ENCODE results near the gene RTKN. TPM values are rescaled to one million over a fixed set of nuclear protein-coding genes. Genes with fewer than 3 reads are reported as not detected.

The RTKN gene
- polyA plus RNA-seq, 1 of the 3 experiments (the other 2 are of a cell fraction), result 22.6 TPM

- no peak for TF ChIP-seq FOSL2 (IDR thresholded peaks at IDR 0.05; ENCODE audit: borderline replicate concordance, low read depth)
- TF ChIP-seq PBX3 (IDR thresholded peaks at IDR 0.05), result 0 out of 2 replicates have a peak, but pooled peaks have one; percentile 9
- peak; percentile 22; the same call in 1 of the 2 replicates for TF ChIP-seq MAX (IDR thresholded peaks at IDR 0.05; ENCODE audit: low read depth)
- no peak for TF ChIP-seq YY1 (IDR thresholded peaks at IDR 0.05; ENCODE audit: low read depth)
- peak; percentile 77 for TF ChIP-seq MXI1 (IDR thresholded peaks at IDR 0.05; ENCODE audit: low read depth, low read length)
- TF ChIP-seq GATA2 (CRISPR knock-in tag; IDR thresholded peaks at IDR 0.05), result peak; percentile 84
- no peak for TF ChIP-seq TAF1 (IDR thresholded peaks at IDR 0.05; ENCODE audit: borderline replicate concordance, low read depth, low read length)
- H3K9me3 ChIP-seq, result no peaks in the 10 kb centered on the region
- H3K4me1 ChIP-seq (ENCODE audit: control insufficient read depth in 1 of 2, insufficient read depth in 2 of 2, low read depth in 1 of 2, low read length in 1 of 2), result peaks cover 9 to 20% of the 10 kb centered on the region in 2 experiments; a peak in 3 of 4 replicates
- H3K9ac ChIP-seq, result peak overlapping the region; percentile 86
- WGBS (ENCODE audit: low lambda C conversion rate), result 1% methylated on average over 11 of the region's 11 CpGs
- peak overlapping the region; percentile 64 to 80; a peak in 3 of 4 replicates for H3K27ac ChIP-seq (ENCODE audit: low read depth in 2 of 2, low read length in 1 of 2)
- POLR2A ChIA-PET, result interaction anchor here (0.7 to 1.8 kb wide), 13 partner anchors 9 to 243 kb away, joined by 3 to 11 read pairs (median 5); partner anchors contain the start of genes C2orf81, CCDC142, DCTN1 and INO80B
- H3K79me2 ChIP-seq (ENCODE audit: insufficient read depth), result peaks cover 54% of the 10 kb centered on the region
- H2AFZ ChIP-seq (ENCODE audit: low read depth), result peak overlapping the region; percentile 86
- H3F3A ChIP-seq (replicated peaks; ENCODE audit: insufficient read depth), result no peaks in the 10 kb centered on the region
- no peaks in the 10 kb centered on the region for H3K9me2 ChIP-seq
- peak overlapping the region; percentile 84 to 94 for H3K4me3 ChIP-seq (ENCODE audit: low read depth in 2 of 2, low read length in 1 of 2)
- H3K4me2 ChIP-seq, result peak overlapping the region; percentile 91
- DNase-seq, result no peak
- H3K36me3 ChIP-seq (replicated peaks in 1 of 2; ENCODE audit: control insufficient read depth in 1 of 2, insufficient read depth in 2 of 2, low read length in 1 of 2), result peaks cover 0 to 3% of the 10 kb centered on the region in 2 experiments
- H4K20me1 ChIP-seq (ENCODE audit: insufficient read depth), result peaks cover 37% of the 10 kb centered on the region
- no peaks in the 10 kb centered on the region for H3K27me3 ChIP-seq (ENCODE audit: insufficient read depth)
- CTCF ChIA-PET, result interaction anchor here (0.5 to 5.0 kb wide), 47 partner anchors 9 to 567 kb away, joined by 3 to 52 read pairs (median 5); partner anchors contain the start of genes C2orf81, DCTN1, INO80B and MTHFD2
These were observed 50.5 kb downstream of the RTKN start for GRCh38 chr2:74391209-74391579.

- Histone ChIP-seq H3K27ac (ENCODE audit: low read depth in 2 of 2, low read length in 1 of 2) (no peak overlapping the region), H3K9ac (peak overlapping the region; percentile 86), H3K9me2 (no peaks in the 10 kb centered on the region), H3K36me3 (replicated peaks in 1 of 2; ENCODE audit: control insufficient read depth in 1 of 2, insufficient read depth in 2 of 2, low read length in 1 of 2) (peaks cover 2 to 5% of the 10 kb centered on the region in 2 experiments), H3K27me3 (ENCODE audit: insufficient read depth) (no peaks in the 10 kb centered on the region), H3K79me2 (ENCODE audit: insufficient read depth) (peaks cover 59% of the 10 kb centered on the region), H3K4me3 (ENCODE audit: low read depth in 2 of 2, low read length in 1 of 2) (peak overlapping the region; percentile 84 to 94), H3K9me3 (no peaks in the 10 kb centered on the region), H4K20me1 (ENCODE audit: insufficient read depth) (peaks cover 40% of the 10 kb centered on the region), H2AFZ (ENCODE audit: low read depth) (no peak overlapping the region), H3K4me2 (peak overlapping the region; percentile 91), H3F3A (replicated peaks; ENCODE audit: insufficient read depth) (no peaks in the 10 kb centered on the region), H3K4me1 (ENCODE audit: control insufficient read depth in 1 of 2, insufficient read depth in 2 of 2, low read depth in 1 of 2, low read length in 1 of 2) (peaks cover 9 to 20% of the 10 kb centered on the region in 2 experiments; a peak in 3 of 4 replicates)
- POLR2A ChIA-PET, result interaction anchor here (0.7 to 1.8 kb wide), 5 partner anchors 9 to 192 kb away, joined by 3 to 11 read pairs (median 7); partner anchors contain the start of genes C2orf81 and WDR54
- DNase-seq, result no peak
- 76% methylated on average over 5 of the region's 5 CpGs for WGBS (ENCODE audit: low lambda C conversion rate)
- TF ChIP-seq RAD21 (IDR thresholded peaks at IDR 0.05; ENCODE audit: low read length), result no peak
- no peak for TF ChIP-seq SMC3 (IDR thresholded peaks at IDR 0.05; ENCODE audit: low read depth, low read length)
- TF ChIP-seq TAF1 (IDR thresholded peaks at IDR 0.05; ENCODE audit: borderline replicate concordance, low read depth, low read length), result no peak
- TF ChIP-seq GABPA (IDR thresholded peaks at IDR 0.05; ENCODE audit: low read depth), result no peak
- TF ChIP-seq JUND (IDR thresholded peaks at IDR 0.05), result no peak
- TF ChIP-seq CHD2 (IDR thresholded peaks at IDR 0.05; ENCODE audit: low read length, partially characterized antibody), result no peak
- no peak for TF ChIP-seq TEAD4 (IDR thresholded peaks at IDR 0.05; ENCODE audit: borderline replicate concordance, insufficient read depth)
- no peak for TF ChIP-seq YY1 (IDR thresholded peaks at IDR 0.05; ENCODE audit: low read depth)
- no peak for TF ChIP-seq RXRA (IDR thresholded peaks at IDR 0.05; ENCODE audit: borderline replicate concordance, low read depth)
- TF ChIP-seq NFIC (IDR thresholded peaks at IDR 0.05; ENCODE audit: borderline replicate concordance), result no peak
- TF ChIP-seq GATA2 (CRISPR knock-in tag; IDR thresholded peaks at IDR 0.05), result no peak
- no peak for TF ChIP-seq ZBTB33 (IDR thresholded peaks at IDR 0.05; ENCODE audit: borderline replicate concordance, low read depth)
- CTCF ChIA-PET, result interaction anchor here (0.7 to 5.0 kb wide), 14 partner anchors 8 to 141 kb away, joined by 3 to 52 read pairs (median 8); partner anchors contain the start of genes C2orf81, CCDC142, TTC31 and WDR54
These were observed 51.1 kb downstream of the RTKN start for GRCh38 chr2:74390606-74391005.
